IMR-90 (cell line): Measurements from ENCODE around the gene RMND1.

Experiments
- BHLHE40 ChIP-seq: fragments of 150-350 bp; IDR thresholded peaks from 2 replicates; pipeline ENCODE4 v1.6.1; 2016; ENCODE audit warnings: mild to moderate bottlenecking, low read depth, low read length
- FOS ChIP-seq: fragments of 150-350 bp; IDR thresholded peaks from 2 replicates; pipeline ENCODE4 v1.6.1; 2016; ENCODE audit warnings: low read depth, low read length
- MAFK ChIP-seq: IDR thresholded peaks from 2 replicates; pipeline ENCODE4 v1.6.1; 2012; ENCODE audit warnings: low read depth, low read length, improper control_type of control experiment
- MAZ ChIP-seq: IDR thresholded peaks from 2 replicates; pipeline ENCODE4 v1.6.1; 2012; ENCODE audit warnings: low read depth, mild to moderate bottlenecking, low read length, improper control_type of control experiment, moderate library complexity, borderline replicate concordance
- MXI1 ChIP-seq: IDR thresholded peaks from 2 replicates; pipeline ENCODE4 v1.6.1; 2012; ENCODE audit warnings: low read depth, mild to moderate bottlenecking, low read length, moderate library complexity, borderline replicate concordance
- NFE2L2 ChIP-seq: fragments of 150-350 bp; IDR thresholded peaks from 2 replicates; pipeline ENCODE4 v1.6.1; 2016; ENCODE audit warnings: low read depth, mild to moderate bottlenecking, low read length
- POLR2A ChIP-seq: IDR thresholded peaks from 2 replicates; pipeline ENCODE4 v1.6.1; 2012; ENCODE audit warnings: mild to moderate bottlenecking, low read depth, low read length
- RAD21 ChIP-seq: IDR thresholded peaks from 2 replicates; pipeline ENCODE4 v1.6.1; 2012; ENCODE audit warnings: low read length, improper control_type of control experiment
- RFX5 ChIP-seq: IDR thresholded peaks from 2 replicates; pipeline ENCODE4 v1.8.0; 2012; ENCODE audit warnings: low read depth, mild to moderate bottlenecking, low read length, moderate library complexity
- SMC3 ChIP-seq: fragments of 150-350 bp; IDR thresholded peaks from 2 replicates; pipeline ENCODE4 v1.6.1; 2016; ENCODE audit warnings: low read depth, mild to moderate bottlenecking, antibody characterized with exemption, low read length, moderate library complexity
- TF ChIP-seq, protein P1 (sequence below): conservative IDR thresholded peaks from 2 replicates; pipeline ENCODE4 v1.5.1; 2012; ENCODE audit warnings: mild to moderate bottlenecking, low read depth, low read length, improper control_type of control experiment
- TF ChIP-seq, protein P2 (sequence below): fragments of 150-350 bp; IDR thresholded peaks from 2 replicates; pipeline ENCODE4 v1.6.1; 2017; ENCODE audit warnings: mild to moderate bottlenecking, antibody characterized with exemption, low read length, low read depth

DNA sequence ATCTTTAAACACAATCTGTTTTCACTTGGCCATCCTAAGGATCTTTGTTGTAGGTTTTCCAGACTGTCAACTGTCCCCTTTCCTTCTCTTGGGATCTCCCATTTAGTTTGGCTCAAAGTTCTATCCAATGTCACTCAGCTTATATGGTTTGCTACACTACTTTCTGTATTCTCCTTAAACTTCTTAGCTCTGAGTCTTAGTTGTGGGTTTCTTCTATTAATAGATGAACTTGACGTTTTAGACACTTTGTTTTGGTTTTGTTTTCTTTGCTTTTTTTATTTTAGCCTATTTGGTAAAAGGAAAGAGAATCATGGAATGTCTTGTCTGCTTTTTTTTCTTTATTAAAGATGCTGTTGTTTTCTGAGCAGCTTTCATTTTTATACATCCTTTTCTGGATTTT lies 11.4 kb downstream of the RMND1 start:
- TF ChIP-seq RAD21: no peak
- TF ChIP-seq, protein P1, sequence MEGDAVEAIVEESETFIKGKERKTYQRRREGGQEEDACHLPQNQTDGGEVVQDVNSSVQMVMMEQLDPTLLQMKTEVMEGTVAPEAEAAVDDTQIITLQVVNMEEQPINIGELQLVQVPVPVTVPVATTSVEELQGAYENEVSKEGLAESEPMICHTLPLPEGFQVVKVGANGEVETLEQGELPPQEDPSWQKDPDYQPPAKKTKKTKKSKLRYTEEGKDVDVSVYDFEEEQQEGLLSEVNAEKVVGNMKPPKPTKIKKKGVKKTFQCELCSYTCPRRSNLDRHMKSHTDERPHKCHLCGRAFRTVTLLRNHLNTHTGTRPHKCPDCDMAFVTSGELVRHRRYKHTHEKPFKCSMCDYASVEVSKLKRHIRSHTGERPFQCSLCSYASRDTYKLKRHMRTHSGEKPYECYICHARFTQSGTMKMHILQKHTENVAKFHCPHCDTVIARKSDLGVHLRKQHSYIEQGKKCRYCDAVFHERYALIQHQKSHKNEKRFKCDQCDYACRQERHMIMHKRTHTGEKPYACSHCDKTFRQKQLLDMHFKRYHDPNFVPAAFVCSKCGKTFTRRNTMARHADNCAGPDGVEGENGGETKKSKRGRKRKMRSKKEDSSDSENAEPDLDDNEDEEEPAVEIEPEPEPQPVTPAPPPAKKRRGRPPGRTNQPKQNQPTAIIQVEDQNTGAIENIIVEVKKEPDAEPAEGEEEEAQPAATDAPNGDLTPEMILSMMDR: no peak
- no peak for TF ChIP-seq RFX5
- no peak for TF ChIP-seq FOS
- TF ChIP-seq POLR2A: no peak
- no peak for TF ChIP-seq MXI1
- TF ChIP-seq, protein P2, sequence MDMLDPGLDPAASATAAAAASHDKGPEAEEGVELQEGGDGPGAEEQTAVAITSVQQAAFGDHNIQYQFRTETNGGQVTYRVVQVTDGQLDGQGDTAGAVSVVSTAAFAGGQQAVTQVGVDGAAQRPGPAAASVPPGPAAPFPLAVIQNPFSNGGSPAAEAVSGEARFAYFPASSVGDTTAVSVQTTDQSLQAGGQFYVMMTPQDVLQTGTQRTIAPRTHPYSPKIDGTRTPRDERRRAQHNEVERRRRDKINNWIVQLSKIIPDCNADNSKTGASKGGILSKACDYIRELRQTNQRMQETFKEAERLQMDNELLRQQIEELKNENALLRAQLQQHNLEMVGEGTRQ: no peak
- TF ChIP-seq MAFK: no peak
- TF ChIP-seq BHLHE40: no peak
- TF ChIP-seq MAZ: no peak
- no peak for TF ChIP-seq SMC3
- TF ChIP-seq NFE2L2: no peak
